Measurements from ENCODE around the gene DIAPH3. TPM values are rescaled to one million over a fixed set of nuclear protein-coding genes. Genes with fewer than 3 reads are reported as not detected.

Gene DIAPH3
- polyA plus RNA-seq, 3 donors, result 0.04 to 0.09 TPM; not detected in 1

DNA sequence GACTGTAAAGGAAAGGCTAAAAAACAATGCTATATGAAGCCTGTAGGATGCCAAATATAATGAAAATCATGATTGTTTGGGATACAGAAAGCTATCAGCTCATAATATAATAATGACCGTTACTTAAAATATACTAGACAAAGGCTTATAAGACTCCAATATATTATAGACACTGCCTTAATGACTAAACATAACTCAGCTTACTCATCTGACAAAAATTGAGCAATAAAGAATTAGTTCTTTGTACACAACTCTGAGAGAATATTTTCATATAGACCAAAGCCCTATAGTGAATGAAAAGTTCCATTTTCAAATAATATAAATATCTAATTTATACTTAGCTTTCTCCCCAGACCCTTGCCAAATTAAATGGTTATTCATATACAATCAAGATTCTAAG is 283.3 kb downstream of the DIAPH3 start:
- no CpG with 5 or more reads among the region's 1 CpG for WGBS (ENCODE audit: insufficient coverage)
- Histone ChIP-seq H3K36me3 (replicated peaks in 1 of 2; ENCODE audit: control insufficient read depth in 1 of 2, insufficient read depth in 2 of 2, low read length in 2 of 2) (peaks cover 0 to 9% of the 10 kb centered on the region in 2 donors), H3K9me3 (replicated peaks in 1 of 2; ENCODE audit: control insufficient read depth in 1 of 2, insufficient read depth in 1 of 2, low read length in 2 of 2) (no peaks in the 10 kb centered on the region), H3K27ac (ENCODE audit: low read depth in 1 of 2, low read length in 2 of 2) (no peak overlapping the region), H3K4me2 (replicated peaks; ENCODE audit: extremely low read depth, low read length, poor library complexity, severe bottlenecking) (no peak overlapping the region), H3K9ac (ENCODE audit: insufficient read depth, low read length, poor library complexity, severe bottlenecking) (no peak overlapping the region), H3K4me1 (ENCODE audit: control insufficient read depth in 1 of 2, insufficient read depth in 2 of 2, low read length in 2 of 2) (no peaks in the 10 kb centered on the region), H3K79me2 (ENCODE audit: insufficient read depth, low read length) (no peaks in the 10 kb centered on the region), H4K20me1 (ENCODE audit: insufficient read depth, low read length) (no peaks in the 10 kb centered on the region), H3K4me3 (replicated peaks in 1 of 3; ENCODE audit: low read depth in 2 of 3, low read length in 3 of 3) (no peak overlapping the region), H3K27me3 (ENCODE audit: control insufficient read depth in 2 of 2, insufficient read depth in 2 of 2, low read length in 2 of 2) (no peaks in the 10 kb centered on the region), H2AFZ (ENCODE audit: insufficient read depth, low read depth, low read length, poor library complexity, severe bottlenecking) (no peak overlapping the region)
- intact Hi-C loops (cut with micrococcal nuclease), result no loop called here
- DNase-seq, result no peak
- no peak overlapping the region for H3K4me3 Mint-ChIP-seq
- no peak overlapping the region for H3K27ac Mint-ChIP-seq
- H3K4me1 Mint-ChIP-seq, result no peaks in the 10 kb centered on the region
- no peak for TF ChIP-seq CTCF (IDR thresholded peaks at IDR 0.05)
- no peaks in the 10 kb centered on the region for H3K27me3 Mint-ChIP-seq (ENCODE audit: low read depth in 3 of 3)
- H3K36me3 Mint-ChIP-seq, result peaks cover 2 to 12% of the 10 kb centered on the region in 2 donors
- no peaks in the 10 kb centered on the region for H3K9me3 Mint-ChIP-seq

- Mint-ChIP-seq H3K36me3 (peaks cover 3 to 15% of the 10 kb centered on the region in 2 donors), H3K4me3 (no peak overlapping the region), H3K9me3 (peaks cover 0 to 3% (median 0%) of the 10 kb centered on the region in 7 donors), H3K4me1 (no peaks in the 10 kb centered on the region), H3K27ac (no peak overlapping the region), H3K27me3 (ENCODE audit: low read depth in 3 of 3) (no peaks in the 10 kb centered on the region)
- Histone ChIP-seq H3K9ac (ENCODE audit: insufficient read depth, low read length, poor library complexity, severe bottlenecking) (no peak overlapping the region), H3K27ac (ENCODE audit: low read depth in 1 of 2, low read length in 2 of 2) (no peak overlapping the region), H2AFZ (ENCODE audit: insufficient read depth, low read depth, low read length, poor library complexity, severe bottlenecking) (no peak overlapping the region), H3K36me3 (replicated peaks in 1 of 2; ENCODE audit: control insufficient read depth in 1 of 2, insufficient read depth in 2 of 2, low read length in 2 of 2) (peaks cover 0 to 9% of the 10 kb centered on the region in 2 donors), H4K20me1 (ENCODE audit: insufficient read depth, low read length) (no peaks in the 10 kb centered on the region), H3K9me3 (replicated peaks in 1 of 2; ENCODE audit: control insufficient read depth in 1 of 2, insufficient read depth in 1 of 2, low read length in 2 of 2) (no peaks in the 10 kb centered on the region), H3K4me1 (ENCODE audit: control insufficient read depth in 1 of 2, insufficient read depth in 2 of 2, low read length in 2 of 2) (no peaks in the 10 kb centered on the region), H3K79me2 (ENCODE audit: insufficient read depth, low read length) (no peaks in the 10 kb centered on the region), H3K4me2 (replicated peaks; ENCODE audit: extremely low read depth, low read length, poor library complexity, severe bottlenecking) (no peak overlapping the region), H3K4me3 (replicated peaks in 1 of 3; ENCODE audit: low read depth in 2 of 3, low read length in 3 of 3) (no peak overlapping the region), H3K27me3 (ENCODE audit: control insufficient read depth in 2 of 2, insufficient read depth in 2 of 2, low read length in 2 of 2) (no peaks in the 10 kb centered on the region)
- 100% methylated on average over 1 of the region's 4 CpGs for WGBS (ENCODE audit: insufficient coverage)
- intact Hi-C loops (cut with micrococcal nuclease), result no loop called here
- DNase-seq, result no peak
- no peak for TF ChIP-seq CTCF (IDR thresholded peaks at IDR 0.05)
Observed at GRCh38 chr13:59879281-59879680, 284.4 kb downstream of the DIAPH3 start.

All from CD14-positive monocyte (primary cell).